GM12892 (cell line): ENCODE results near the gene GATA1.
"Not testable (repeated sequence)": the region's sequence is repeated elsewhere in the genome, so short reads cannot be mapped to it uniquely, and the experiment has no call there.

Source experiments
- DNase-seq: peaks from one replicate; pipeline ENCODE4 v3.0.0; 2011; ENCODE audit not compliant: insufficient read length
- FAIRE-seq: peaks from 2 replicates; lab custom pipeline; 2011; peaks lifted over from hg19 to GRCh38; lab: Jason Lieb, UNC
- POLR2A ChIP-seq: IDR thresholded peaks from 2 replicates; pipeline ENCODE4 v1.6.1; 2011; ENCODE audit warnings: low read depth, low read length, control low read depth
- POLR2AphosphoS5 ChIP-seq: IDR thresholded peaks from 2 replicates; pipeline ENCODE4 v1.6.1; 2011; ENCODE audit warnings: low read depth, low read length, control low read depth
- TAF1 ChIP-seq: IDR thresholded peaks from 2 replicates; pipeline ENCODE4 v1.6.1; 2011; ENCODE audit warnings: low read depth, mild to moderate bottlenecking, control low read depth, low read length, borderline replicate concordance

GATA1 gene

GRCh38 chrX:48818098-48818497 lies 31.7 kb downstream of the GATA1 start:
- no peak for DNase-seq
- TF ChIP-seq POLR2A (no peak), TAF1 (no peak), POLR2AphosphoS5 (no peak)
- FAIRE-seq = no peak

GRCh38 chrX:48818866-48819265 lies 32.5 kb downstream of the GATA1 start:
- FAIRE-seq (no peak), DNase-seq (no peak)
- TF ChIP-seq TAF1 (no peak), POLR2AphosphoS5 (no peak), POLR2A (no peak)

- DNase-seq, FAIRE-seq: not testable (repeated sequence)
Observed at GRCh38 chrX:48819394-48819793, 33.0 kb downstream of the GATA1 start.

GRCh38 chrX:48823053-48823452 lies 36.7 kb downstream of the GATA1 start:
- DNase-seq = no peak
- no peak for FAIRE-seq
- TF ChIP-seq POLR2AphosphoS5 = no peak

- no peak for TF ChIP-seq TAF1
- TF ChIP-seq POLR2AphosphoS5 = no peak
- no peak for TF ChIP-seq POLR2A
- FAIRE-seq (no peak), DNase-seq (no peak)
Observed at GRCh38 chrX:48824066-48824465, 37.7 kb downstream of the GATA1 start.

GRCh38 chrX:48826135-48826875 lies 39.9 kb downstream of the GATA1 start, which contains the start of gene ERAS:
Gene ERAS, plus strand, starts transcription at chrX:48826513. Its CDS starts 2,611 bp downstream, at chrX:48829124.
- FAIRE-seq = no peak
- no peak for DNase-seq
- TF ChIP-seq POLR2A (no peak), TAF1 (no peak), POLR2AphosphoS5 (no peak)

- DNase-seq (no peak), FAIRE-seq (no peak)
- TF ChIP-seq POLR2A = no peak
- no peak for TF ChIP-seq TAF1
- no peak for TF ChIP-seq POLR2AphosphoS5
Observed at GRCh38 chrX:48826876-48827653, 40.7 kb downstream of the GATA1 start.

GRCh38 chrX:48827654-48827968 lies 41.2 kb downstream of the GATA1 start:
- no peak for FAIRE-seq

GRCh38 chrX:48829016-48829735 lies 42.8 kb downstream of the GATA1 start:
- no peak for FAIRE-seq
- no peak for TF ChIP-seq POLR2AphosphoS5
- no peak for TF ChIP-seq TAF1
- TF ChIP-seq POLR2A = no peak
- no peak for DNase-seq

More at GRCh38 chrX:48827654-48827968, 41.2 kb downstream of the GATA1 start:
- TF ChIP-seq POLR2AphosphoS5 = no peak
- no peak for DNase-seq

GRCh38 chrX:48831136-48831908 lies 44.9 kb downstream of the GATA1 start:
- DNase-seq (no peak), FAIRE-seq (no peak)
- TF ChIP-seq POLR2A (no peak), POLR2AphosphoS5 (no peak), TAF1 (no peak)

- FAIRE-seq = no peak
- TF ChIP-seq TAF1 (no peak), POLR2AphosphoS5 (no peak)
- DNase-seq = no peak
Observed at GRCh38 chrX:48831909-48832291, 45.5 kb downstream of the GATA1 start.
